HG03469 (cell line): ENCODE data around the gene AP5M1.
"Not testable (repeated sequence)": the region's sequence is repeated elsewhere in the genome, so short reads cannot be mapped to it uniquely, and the experiment has no call there.

Experiments
- ATAC-seq: cut with Tn5 transposase; IDR thresholded peaks from one replicate; pipeline ENCODE4 v1.9.1; 2021; ENCODE audit warnings: mild to moderate bottlenecking, moderate library complexity, moderate number of reproducible peaks; ENCODE audit not compliant: unreplicated experiment

AP5M1 gene

DNA sequence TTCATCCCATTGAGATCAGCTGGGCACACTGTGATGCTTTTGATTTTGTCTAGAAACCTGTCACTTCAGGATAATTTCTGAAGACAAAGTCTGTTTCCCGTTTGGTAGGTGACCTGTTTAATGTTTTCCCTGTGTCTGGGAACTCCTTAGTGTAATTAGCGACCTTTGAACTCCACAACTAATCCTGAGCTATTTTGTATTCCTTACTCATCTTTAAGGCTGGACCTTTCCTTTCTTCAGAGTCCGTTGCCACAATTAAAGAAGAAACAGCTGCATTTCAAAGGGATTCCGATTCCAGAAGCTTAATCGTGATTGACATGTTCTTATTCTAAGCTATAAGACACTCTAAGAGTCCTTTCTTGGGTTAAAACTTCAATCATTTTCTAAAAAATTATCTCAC, 22.0 kb downstream of the AP5M1 start:
- no peak for ATAC-seq

DNA sequence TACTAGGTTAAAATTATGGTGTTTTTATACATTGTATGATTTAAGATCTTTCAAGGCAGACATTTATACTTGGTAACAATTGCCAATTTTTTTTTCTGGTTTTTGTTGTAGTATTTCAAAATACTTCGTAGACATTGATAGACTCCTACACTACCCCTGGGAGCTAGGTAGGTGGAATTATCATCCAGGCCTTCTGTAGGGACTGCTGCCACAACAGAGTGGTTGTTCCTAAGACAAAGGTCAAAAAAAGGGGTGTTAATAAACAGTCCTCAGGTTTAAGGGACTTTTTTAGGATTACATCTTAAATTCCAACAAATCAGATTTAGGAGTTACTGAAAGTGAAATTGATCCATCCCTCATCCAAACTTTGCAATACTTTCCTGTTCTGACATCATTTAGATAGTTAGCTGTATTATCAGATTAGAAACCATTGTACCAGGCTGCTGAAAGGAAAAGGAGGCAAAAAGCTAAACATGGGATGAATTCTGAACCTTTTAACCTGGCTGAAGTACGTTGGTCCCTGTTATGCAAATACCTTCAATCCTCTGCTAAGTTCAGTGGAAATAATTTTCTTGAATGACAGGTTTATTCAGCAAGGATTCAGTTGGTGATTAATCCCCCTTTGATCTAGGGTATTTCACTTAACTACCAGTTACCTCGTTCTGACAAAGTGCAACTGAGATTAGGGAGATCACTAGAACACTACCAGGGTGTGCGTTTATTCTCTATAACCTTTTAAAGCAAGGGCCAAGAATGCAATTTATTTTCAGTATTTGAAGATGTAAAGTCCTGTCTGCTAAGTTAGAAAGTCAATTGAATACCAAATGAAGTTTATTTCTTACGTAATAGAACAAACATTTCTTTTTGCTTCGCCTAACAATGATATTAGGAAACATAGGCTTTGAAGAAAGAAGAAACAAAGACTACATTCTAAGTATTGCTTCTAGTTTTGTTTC, 23.2 kb downstream of the AP5M1 start:
- ATAC-seq = no peak

DNA sequence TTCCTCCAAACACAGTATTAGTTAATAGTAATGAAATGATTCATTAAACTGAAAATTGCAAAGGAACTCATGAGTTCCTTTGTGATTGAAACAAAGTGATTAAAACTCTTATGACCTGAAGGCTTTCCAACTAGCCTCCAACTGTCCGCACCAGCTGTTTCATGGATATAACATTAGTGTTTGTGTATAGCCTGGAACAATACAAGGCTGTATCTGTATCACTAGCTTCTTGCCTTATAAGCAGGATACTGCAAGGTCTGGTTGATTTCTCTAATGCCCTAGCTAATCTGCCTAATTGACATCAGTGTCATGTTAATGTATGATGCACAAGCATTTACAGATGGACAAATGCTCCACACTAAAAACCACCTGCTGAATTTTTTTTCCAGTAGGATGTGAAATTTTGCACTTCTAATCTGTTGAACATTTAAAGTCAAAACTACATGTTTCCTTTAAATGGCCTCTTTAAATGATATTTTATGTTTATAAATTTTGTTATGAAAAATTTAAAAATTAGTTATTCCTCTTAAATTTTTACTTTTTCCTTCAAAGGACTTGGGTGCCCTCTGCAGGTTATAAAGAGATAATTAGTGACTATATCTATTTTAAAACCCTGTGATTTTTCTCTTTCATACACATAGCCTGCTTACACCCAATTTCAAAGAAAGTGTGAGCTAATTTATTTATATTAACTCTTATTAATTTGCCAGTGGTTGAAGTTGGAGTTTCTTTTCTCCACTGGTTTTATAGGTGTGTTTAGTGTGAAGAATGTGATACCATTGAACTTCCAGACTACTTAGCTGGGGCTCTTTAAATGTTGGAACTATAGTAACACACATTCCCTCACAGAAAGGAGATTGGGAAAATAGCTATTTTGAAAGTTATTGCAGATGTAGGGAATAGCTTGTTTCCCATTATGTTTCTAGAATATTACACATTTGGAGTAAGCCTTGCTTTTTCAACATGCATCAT, 25.4 kb downstream of the AP5M1 start:
- no peak for ATAC-seq

- no peak for ATAC-seq
Observed at GRCh38 chr14:57295239-57295638, 26.5 kb downstream of the AP5M1 start.

GRCh38 chr14:57297852-57298251, 29.1 kb downstream of the AP5M1 start:
- no peak for ATAC-seq

DNA sequence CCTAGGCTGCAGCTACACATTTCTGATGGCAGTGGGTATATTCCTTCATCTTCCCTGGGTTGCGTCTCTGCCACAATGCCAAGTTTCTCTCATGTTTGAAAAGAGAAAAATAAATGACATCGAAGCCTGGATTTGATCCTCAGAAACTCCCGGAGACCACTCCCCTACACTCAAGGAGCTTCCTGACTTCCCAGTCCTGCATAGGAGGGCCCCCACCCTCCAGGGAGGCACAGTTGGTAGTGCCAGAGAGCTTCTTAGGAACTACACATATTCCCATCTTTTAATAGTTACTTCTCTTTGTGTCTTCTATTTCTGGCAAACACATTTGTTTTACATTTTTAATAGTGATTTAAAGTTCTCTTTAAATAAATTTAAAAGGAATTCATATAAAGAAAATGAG, 30.7 kb downstream of the AP5M1 start:
- no peak for ATAC-seq

DNA sequence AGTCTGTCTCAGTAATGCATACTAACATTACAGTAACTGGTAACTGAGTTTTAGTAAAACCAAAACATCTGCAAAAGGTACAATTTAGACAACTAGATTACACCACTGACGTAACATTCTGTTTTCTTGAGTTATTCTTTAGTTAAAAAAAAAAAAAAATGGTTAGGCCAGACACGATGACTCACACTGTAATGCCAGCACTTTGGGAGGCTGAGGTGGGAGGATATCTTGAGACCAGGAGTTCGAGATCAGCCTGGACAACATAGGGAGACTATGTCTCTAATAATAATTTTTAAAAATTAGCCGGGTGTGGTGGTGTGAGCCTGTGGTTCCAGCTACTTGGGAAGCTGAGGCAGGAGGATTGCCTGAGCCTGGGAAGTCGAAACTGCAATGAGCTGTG, 34.1 kb downstream of the AP5M1 start:
- no peak for ATAC-seq

DNA sequence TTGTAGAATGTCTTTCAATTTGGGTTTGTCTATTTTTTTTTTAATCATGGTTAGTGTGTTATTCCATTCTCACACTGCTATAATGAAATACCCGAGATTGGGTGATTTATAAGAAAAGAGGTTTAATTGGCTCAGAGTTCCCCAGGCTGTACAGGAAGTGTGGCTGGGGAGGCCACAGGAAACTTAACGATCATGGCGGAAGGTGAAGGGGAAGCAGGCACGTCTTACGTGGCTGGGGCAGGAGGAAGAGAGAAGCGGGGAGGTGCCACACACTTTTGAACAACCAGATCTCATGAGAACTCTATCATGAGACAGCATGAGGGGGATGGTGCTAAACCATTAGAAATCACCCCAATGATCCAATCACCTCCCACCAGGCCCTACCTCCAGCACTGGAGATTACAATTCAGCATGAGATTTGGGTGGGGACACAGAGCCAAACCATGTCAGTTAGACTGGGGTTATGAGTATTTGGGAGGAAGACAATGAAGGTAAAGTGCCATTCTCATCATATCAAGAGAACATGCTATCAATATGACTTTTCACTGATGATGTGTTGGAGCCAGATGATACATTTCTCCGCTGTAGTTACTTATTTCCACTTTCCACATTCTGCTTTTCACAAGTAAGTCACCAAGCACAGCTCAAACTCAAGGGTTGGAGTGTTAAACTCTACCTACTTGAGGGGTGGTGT, 45.8 kb downstream of the AP5M1 start:
- ATAC-seq = no peak

GRCh38 chr14:57317248-57317833, 48.6 kb downstream of the AP5M1 start:
- ATAC-seq = peak; percentile 46

DNA sequence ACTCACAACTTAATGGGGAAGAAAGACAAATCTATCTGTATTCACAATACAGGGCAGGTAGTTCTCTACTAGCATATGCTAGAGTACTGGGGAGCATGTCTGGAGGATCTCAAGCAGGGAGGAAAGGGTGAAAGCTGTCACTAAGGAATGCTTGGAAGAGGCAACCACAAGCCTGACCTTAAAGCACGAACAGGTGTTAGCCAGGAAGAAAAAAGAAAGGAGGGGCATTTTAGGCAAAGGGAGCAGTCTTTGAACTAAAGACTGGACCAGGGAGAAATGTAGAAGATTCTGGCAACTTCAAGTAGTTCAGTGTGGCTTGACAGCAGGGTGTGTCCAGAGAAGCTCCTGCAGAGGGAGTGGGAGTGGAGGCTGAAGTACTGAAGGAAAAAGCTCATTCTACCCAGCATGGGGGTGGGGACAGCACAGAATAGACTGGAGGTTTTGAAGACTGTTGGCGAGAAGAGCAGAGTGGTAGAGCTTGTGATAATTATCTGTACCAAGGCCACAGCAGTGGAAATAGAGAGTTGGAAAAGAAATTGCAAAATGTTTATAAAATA, 50.9 kb downstream of the AP5M1 start:
- no peak for ATAC-seq

GRCh38 chr14:57323721-57324120, 55.0 kb downstream of the AP5M1 start:
- no peak for ATAC-seq

GRCh38 chr14:57326253-57326652, 57.5 kb downstream of the AP5M1 start:
- peak; percentile 83 for ATAC-seq

GRCh38 chr14:57329833-57330232, 61.1 kb downstream of the AP5M1 start:
- ATAC-seq = no peak

DNA sequence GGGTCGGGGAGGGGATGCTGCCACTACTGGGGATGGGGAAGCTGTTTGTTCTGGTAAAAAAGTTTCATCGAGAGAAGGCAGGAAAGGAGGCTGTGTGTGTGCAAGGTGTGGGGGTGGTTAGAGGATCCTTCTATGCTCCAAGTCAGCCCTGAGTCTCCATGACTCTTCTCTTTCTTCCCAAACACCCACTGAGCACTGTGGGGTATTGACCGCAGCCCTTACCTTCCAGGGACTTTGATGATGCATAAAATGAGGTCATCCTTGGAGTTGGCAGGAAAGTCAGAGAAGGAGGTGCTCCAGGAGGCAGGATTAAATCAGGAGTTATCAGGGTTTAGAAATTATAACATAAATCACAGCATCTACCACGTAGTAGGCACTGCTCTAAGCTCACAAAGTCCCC, 63.7 kb downstream of the AP5M1 start:
- not testable (repeated sequence) for ATAC-seq

GRCh38 chr14:57333726-57334125, 65.0 kb downstream of the AP5M1 start:
- ATAC-seq = not testable (repeated sequence)

DNA sequence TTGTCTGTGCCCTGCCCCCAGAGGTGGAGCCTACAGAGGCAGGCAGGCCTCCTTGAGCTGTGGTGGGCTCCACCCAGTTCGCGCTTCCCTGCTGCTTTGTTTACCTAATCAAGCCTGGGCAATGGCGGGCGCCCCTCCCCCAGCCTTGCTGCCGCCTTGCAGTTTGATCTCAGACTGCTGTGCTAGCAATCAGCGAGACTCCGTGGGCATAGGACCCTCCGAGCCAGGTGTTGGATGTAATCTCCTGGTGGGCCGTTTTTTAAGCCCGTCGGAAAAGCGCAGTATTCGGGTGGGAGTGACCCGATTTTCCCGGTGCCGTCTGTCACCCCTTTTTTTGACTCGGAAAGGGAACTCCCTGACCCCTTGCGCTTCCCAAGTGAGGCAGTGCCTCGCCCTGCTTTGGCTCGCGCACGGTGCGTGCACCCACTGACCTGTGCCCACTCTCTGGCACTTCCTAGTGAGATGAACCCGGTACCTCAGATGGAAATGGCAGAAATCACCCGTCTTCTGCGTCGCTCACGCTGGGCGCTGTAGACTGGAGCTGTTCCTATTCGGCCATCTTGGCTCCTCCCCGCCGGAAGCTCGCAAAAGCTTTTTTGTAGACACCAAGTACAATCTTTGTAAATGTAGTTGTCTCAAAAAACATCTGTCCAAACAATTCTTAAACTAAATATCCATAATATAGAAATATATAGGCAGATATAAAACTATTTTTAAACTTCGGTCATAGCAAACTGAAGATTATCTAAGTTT, 75.0 kb downstream of the AP5M1 start:
- not testable (repeated sequence) for ATAC-seq

DNA sequence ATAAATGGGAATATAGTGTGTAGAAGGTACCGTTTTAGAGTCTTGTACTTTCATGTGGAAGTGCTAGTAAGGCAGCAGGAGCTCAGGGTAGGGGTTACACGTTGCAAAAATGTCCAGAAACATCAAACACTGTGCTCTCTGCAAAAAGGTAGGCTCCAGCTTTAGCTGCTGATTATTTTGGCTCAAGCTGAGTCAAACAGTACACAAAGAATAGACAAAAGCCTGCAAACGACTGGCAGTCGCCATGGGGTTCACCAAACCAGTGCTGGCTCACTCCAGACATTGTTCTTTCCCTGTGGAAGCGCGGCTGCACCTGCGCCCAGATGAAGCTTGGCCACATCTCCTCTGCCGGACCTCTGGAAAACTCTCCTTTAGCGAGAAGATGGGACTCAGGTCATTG, 76.3 kb downstream of the AP5M1 start:
- ATAC-seq = no peak

- ATAC-seq = no peak
Observed at GRCh38 chr14:57346741-57347140, 78.0 kb downstream of the AP5M1 start.
